HepG2 (cell line): Measurements from ENCODE around the gene OR7A10.

Experiments
- EP300 ChIP-seq, 3 experiments: sonication (generic) in 1 of 3; formaldehyde crosslinking in 1 of 3; IDR thresholded peaks; 2 replicates each; pipeline versions ENCODE4 v1.5.1 to v1.6.1; 2011 to 2020; ENCODE audit warnings: low read depth in 2 of 3, low read length in 2 of 3, borderline replicate concordance in 1 of 3, improper control_type of control experiment in 1 of 3, mild to moderate bottlenecking in 1 of 3, missing genetic modification reagents in 1 of 3, moderate library complexity in 1 of 3
- SMYD3 ChIP-seq: sonication (generic); formaldehyde crosslinking; IDR thresholded peaks from 2 replicates; pipeline ENCODE4 v1.8.1; 2023; ENCODE audit warnings: mild to moderate bottlenecking, missing genetic modification reagents
- ZNF124 ChIP-seq: sonication (generic); formaldehyde crosslinking; IDR thresholded peaks from 2 replicates; pipeline ENCODE4 v1.4.0; 2020; ENCODE audit warnings: missing genetic modification reagents
- ZNF652 ChIP-seq: IDR thresholded peaks from 2 replicates; pipeline ENCODE4 v1.6.1; 2016; ENCODE audit warnings: low read depth, borderline replicate concordance
- ZNF746 ChIP-seq: sonication (generic); formaldehyde crosslinking; IDR thresholded peaks from 2 replicates; pipeline ENCODE4 v1.8.0; 2022; ENCODE audit warnings: mild to moderate bottlenecking, missing genetic modification reagents
- ZNF841 ChIP-seq: sonication (generic); formaldehyde crosslinking; IDR thresholded peaks from 2 replicates; pipeline ENCODE4 v1.8.1; 2023; ENCODE audit warnings: missing genetic modification reagents, borderline replicate concordance
- TF ChIP-seq, protein P1 (sequence below): sonication (generic); formaldehyde crosslinking; IDR thresholded peaks from 2 replicates; pipeline ENCODE4 v1.5.0; 2020; ENCODE audit warnings: mild to moderate bottlenecking, missing genetic modification reagents, moderate library complexity
- TF ChIP-seq, protein P2 (sequence below): sonication (generic); formaldehyde crosslinking; IDR thresholded peaks from 2 replicates; pipeline ENCODE4 v1.5.0; 2020; ENCODE audit warnings: mild to moderate bottlenecking, missing genetic modification reagents
- TF ChIP-seq, protein P3 (sequence below): sonication (generic); formaldehyde crosslinking; IDR thresholded peaks from 2 replicates; pipeline ENCODE4 v1.8.0; 2022; ENCODE audit warnings: mild to moderate bottlenecking, missing genetic modification reagents
- TF ChIP-seq, protein P4 (sequence below): sonication (generic); formaldehyde crosslinking; IDR thresholded peaks from 2 replicates; pipeline ENCODE4 v1.5.1; 2020; ENCODE audit warnings: missing genetic modification reagents, mild to moderate bottlenecking, borderline replicate concordance

DNA sequence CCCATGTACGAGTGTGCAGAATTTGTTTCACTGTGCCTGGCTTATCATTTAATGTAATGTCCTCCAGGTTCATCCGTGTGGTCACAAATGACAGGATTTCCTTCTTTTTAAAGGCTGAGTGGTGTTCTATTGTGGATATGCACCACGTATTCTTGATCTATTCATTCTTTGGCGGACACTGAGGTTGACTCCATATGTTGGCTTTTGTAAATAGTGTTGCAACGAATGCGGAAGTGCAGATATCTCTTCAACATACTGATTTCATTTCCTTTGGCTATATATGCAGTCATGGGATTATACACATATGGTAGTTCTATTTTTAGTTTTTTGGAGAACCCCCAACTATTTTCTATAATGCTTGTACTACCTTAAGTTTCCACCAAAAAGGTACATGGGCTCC, 26.8 kb downstream of the OR7A10 start:
- TF ChIP-seq EP300 (IDR thresholded peaks at IDR 0.05; ENCODE audit: low read depth in 2 of 2, low read length in 2 of 2) (no peak), EP300 (CRISPR knock-in tag; IDR thresholded peaks at IDR 0.05; ENCODE audit: borderline replicate concordance) (no peak), ZNF746 (CRISPR knock-in tag) (no peak), ZNF841 (CRISPR knock-in tag) (no peak), ZNF124 (CRISPR knock-in tag) (no peak), ZNF652 (no peak), SMYD3 (CRISPR knock-in tag) (no peak)
- TF ChIP-seq, protein P1, sequence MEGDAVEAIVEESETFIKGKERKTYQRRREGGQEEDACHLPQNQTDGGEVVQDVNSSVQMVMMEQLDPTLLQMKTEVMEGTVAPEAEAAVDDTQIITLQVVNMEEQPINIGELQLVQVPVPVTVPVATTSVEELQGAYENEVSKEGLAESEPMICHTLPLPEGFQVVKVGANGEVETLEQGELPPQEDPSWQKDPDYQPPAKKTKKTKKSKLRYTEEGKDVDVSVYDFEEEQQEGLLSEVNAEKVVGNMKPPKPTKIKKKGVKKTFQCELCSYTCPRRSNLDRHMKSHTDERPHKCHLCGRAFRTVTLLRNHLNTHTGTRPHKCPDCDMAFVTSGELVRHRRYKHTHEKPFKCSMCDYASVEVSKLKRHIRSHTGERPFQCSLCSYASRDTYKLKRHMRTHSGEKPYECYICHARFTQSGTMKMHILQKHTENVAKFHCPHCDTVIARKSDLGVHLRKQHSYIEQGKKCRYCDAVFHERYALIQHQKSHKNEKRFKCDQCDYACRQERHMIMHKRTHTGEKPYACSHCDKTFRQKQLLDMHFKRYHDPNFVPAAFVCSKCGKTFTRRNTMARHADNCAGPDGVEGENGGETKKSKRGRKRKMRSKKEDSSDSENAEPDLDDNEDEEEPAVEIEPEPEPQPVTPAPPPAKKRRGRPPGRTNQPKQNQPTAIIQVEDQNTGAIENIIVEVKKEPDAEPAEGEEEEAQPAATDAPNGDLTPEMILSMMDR (CRISPR knock-in tag), result no peak
- TF ChIP-seq, protein P2, sequence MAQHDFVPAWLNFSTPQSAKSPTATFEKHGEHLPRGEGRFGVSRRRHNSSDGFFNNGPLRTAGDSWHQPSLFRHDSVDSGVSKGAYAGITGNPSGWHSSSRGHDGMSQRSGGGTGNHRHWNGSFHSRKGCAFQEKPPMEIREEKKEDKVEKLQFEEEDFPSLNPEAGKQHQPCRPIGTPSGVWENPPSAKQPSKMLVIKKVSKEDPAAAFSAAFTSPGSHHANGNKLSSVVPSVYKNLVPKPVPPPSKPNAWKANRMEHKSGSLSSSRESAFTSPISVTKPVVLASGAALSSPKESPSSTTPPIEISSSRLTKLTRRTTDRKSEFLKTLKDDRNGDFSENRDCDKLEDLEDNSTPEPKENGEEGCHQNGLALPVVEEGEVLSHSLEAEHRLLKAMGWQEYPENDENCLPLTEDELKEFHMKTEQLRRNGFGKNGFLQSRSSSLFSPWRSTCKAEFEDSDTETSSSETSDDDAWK (CRISPR knock-in tag), result no peak
- TF ChIP-seq, protein P3, sequence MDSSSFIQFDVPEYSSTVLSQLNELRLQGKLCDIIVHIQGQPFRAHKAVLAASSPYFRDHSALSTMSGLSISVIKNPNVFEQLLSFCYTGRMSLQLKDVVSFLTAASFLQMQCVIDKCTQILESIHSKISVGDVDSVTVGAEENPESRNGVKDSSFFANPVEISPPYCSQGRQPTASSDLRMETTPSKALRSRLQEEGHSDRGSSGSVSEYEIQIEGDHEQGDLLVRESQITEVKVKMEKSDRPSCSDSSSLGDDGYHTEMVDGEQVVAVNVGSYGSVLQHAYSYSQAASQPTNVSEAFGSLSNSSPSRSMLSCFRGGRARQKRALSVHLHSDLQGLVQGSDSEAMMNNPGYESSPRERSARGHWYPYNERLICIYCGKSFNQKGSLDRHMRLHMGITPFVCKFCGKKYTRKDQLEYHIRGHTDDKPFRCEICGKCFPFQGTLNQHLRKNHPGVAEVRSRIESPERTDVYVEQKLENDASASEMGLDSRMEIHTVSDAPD (CRISPR knock-in tag), result no peak
- TF ChIP-seq, protein P4, sequence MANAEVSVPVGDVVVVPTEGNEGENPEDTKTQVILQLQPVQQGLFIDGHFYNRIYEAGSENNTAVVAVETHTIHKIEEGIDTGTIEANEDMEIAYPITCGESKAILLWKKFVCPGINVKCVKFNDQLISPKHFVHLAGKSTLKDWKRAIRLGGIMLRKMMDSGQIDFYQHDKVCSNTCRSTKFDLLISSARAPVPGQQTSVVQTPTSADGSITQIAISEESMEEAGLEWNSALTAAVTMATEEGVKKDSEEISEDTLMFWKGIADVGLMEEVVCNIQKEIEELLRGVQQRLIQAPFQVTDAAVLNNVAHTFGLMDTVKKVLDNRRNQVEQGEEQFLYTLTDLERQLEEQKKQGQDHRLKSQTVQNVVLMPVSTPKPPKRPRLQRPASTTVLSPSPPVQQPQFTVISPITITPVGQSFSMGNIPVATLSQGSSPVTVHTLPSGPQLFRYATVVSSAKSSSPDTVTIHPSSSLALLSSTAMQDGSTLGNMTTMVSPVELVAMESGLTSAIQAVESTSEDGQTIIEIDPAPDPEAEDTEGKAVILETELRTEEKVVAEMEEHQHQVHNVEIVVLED, result no peak
